Neural cell (in vitro differentiated cells): ENCODE results near the gene GGT6. TPM values are rescaled to one million over a fixed set of nuclear protein-coding genes. Genes with fewer than 3 reads are reported as not detected.

ENCODE experiments used
- H2AFZ ChIP-seq: fragments of 200-600, 300-800 bp; sonication (generic), shearing (Covaris generic); 2 replicates; pipeline ENCODE4 v1.6.0; 2014; ENCODE audit warnings: low read depth, mild to moderate bottlenecking, antibody characterized with exemption, low read length, moderate library complexity
- H3F3A ChIP-seq: fragments of 200-600 bp; shearing (Covaris generic); 2 replicates; pipeline ENCODE4 v1.6.1; 2016; ENCODE audit warnings: mild to moderate bottlenecking, moderate library complexity, mixed read lengths, antibody characterized with exemption, low read length; ENCODE audit not compliant: insufficient read depth, poor library complexity, severe bottlenecking
- H3K27ac ChIP-seq: fragments of 200-600, 300-800 bp; sonication (generic), shearing (Covaris generic); 2 replicates; pipeline ENCODE4 v1.5.1; 2014; ENCODE audit warnings: mild to moderate bottlenecking, low read length, moderate library complexity
- H3K27me3 ChIP-seq: fragments of 300-800, 200-600 bp; sonication (generic), shearing (Covaris generic); 2 replicates; pipeline ENCODE4 v1.6.0; 2014; ENCODE audit warnings: mild to moderate bottlenecking, low read depth, low read length, moderate library complexity; ENCODE audit not compliant: insufficient read depth
- H3K36me3 ChIP-seq: fragments of 300-800, 200-600 bp; sonication (generic), shearing (Covaris generic); 2 replicates; pipeline ENCODE4 v1.5.1; 2014; ENCODE audit warnings: mild to moderate bottlenecking, antibody characterized with exemption, low read length, moderate library complexity; ENCODE audit not compliant: insufficient read depth
- H3K4me2 ChIP-seq: fragments of 300-800, 200-600 bp; sonication (generic), shearing (Covaris generic); 2 replicates; pipeline ENCODE4 v1.6.0; 2014; ENCODE audit warnings: mild to moderate bottlenecking, low read length
- H3K4me3 ChIP-seq: fragments of 300-800, 200-600 bp; sonication (generic), shearing (Covaris generic); 2 replicates; pipeline ENCODE4 v1.5.1; 2014; ENCODE audit warnings: mild to moderate bottlenecking, low read length, moderate library complexity
- H3K79me2 ChIP-seq: fragments of 200-600 bp; shearing (Covaris generic); replicated peaks from 2 replicates; pipeline ENCODE4 v1.6.0; 2014; ENCODE audit warnings: mild to moderate bottlenecking, low read length, moderate library complexity; ENCODE audit not compliant: insufficient read depth
- H3K9ac ChIP-seq: fragments of 300-800, 200-600 bp; sonication (generic), shearing (Covaris generic); 2 replicates; pipeline ENCODE4 v1.6.1; 2016; ENCODE audit warnings: mild to moderate bottlenecking, low read length, mixed read lengths
- H3K9me2 ChIP-seq: fragments of 200-600 bp; shearing (Covaris generic); 2 replicates; pipeline ENCODE4 v1.6.1; 2016; ENCODE audit warnings: mild to moderate bottlenecking, low read length, mixed read lengths; ENCODE audit not compliant: insufficient read depth
- H3K9me3 ChIP-seq: fragments of 200-600, 300-800 bp; sonication (generic), shearing (Covaris generic); 2 replicates; pipeline ENCODE4 v1.6.1; 2016; ENCODE audit warnings: mild to moderate bottlenecking, mixed run types, low read length, moderate library complexity, mixed read lengths
- H4K20me1 ChIP-seq: fragments of 200-600 bp; shearing (Covaris generic); 2 replicates; pipeline ENCODE4 v1.6.1; 2016; ENCODE audit warnings: mild to moderate bottlenecking, mixed run types; ENCODE audit not compliant: insufficient read depth
- EP300 ChIP-seq: fragments of 450-650 bp; conservative IDR thresholded peaks from 2 replicates; pipeline ENCODE4 v1.6.1; 2014; ENCODE audit warnings: antibody characterized with exemption, mild to moderate bottlenecking, moderate library complexity; ENCODE audit not compliant: poor library complexity, severe bottlenecking
- EZH2 ChIP-seq: fragments of 200-600, 300-800 bp; shearing (Covaris generic), sonication (generic); IDR thresholded peaks from 2 replicates; pipeline ENCODE4 v1.6.1; 2014; ENCODE audit warnings: antibody characterized with exemption, low read length, borderline replicate concordance, mild to moderate bottlenecking; ENCODE audit not compliant: insufficient read depth, poor library complexity, severe bottlenecking
- MXI1 ChIP-seq: fragments of 450-650 bp; conservative IDR thresholded peaks from 2 replicates; pipeline ENCODE4 v1.6.1; 2014; ENCODE audit warnings: antibody characterized with exemption, mild to moderate bottlenecking; ENCODE audit not compliant: poor library complexity, severe bottlenecking
- POLR2AphosphoS5 ChIP-seq: IDR thresholded peaks from 2 replicates; pipeline ENCODE4 v1.6.1; 2012
- RAD21 ChIP-seq: fragments of 450-650 bp; conservative IDR thresholded peaks from 2 replicates; pipeline ENCODE4 v1.6.1; 2014; ENCODE audit warnings: antibody characterized with exemption, mild to moderate bottlenecking, moderate library complexity
- SMC3 ChIP-seq: fragments of 450-650 bp; conservative IDR thresholded peaks from 2 replicates; pipeline ENCODE4 v1.6.1; 2014; ENCODE audit warnings: antibody characterized with exemption, mild to moderate bottlenecking, moderate library complexity; ENCODE audit not compliant: poor library complexity
- TAF1 ChIP-seq: IDR thresholded peaks from 2 replicates; pipeline ENCODE4 v1.6.1; 2012; ENCODE audit warnings: low read depth
- polyA plus RNA-seq: library from polyadenylated mRNA; depleted of rRNA; stranded (reverse); fragments of >200 nt; gene quantifications from 2 replicates; pipeline ENCODE4 v1.2.3, GENCODE V29; 2014
- TF ChIP-seq, protein P1 (sequence below): IDR thresholded peaks from 2 replicates; pipeline ENCODE4 v1.6.1; 2012; ENCODE audit warnings: borderline replicate concordance
- TF ChIP-seq, protein P2 (sequence below): fragments of 450-650 bp; IDR thresholded peaks from 2 replicates; pipeline ENCODE4 v1.5.1; 2014; ENCODE audit warnings: antibody characterized with exemption, mild to moderate bottlenecking, moderate library complexity; ENCODE audit not compliant: poor library complexity, severe bottlenecking

Gene GGT6
- polyA plus RNA-seq, 1 donor from 2014 or later, result not detected

DNA sequence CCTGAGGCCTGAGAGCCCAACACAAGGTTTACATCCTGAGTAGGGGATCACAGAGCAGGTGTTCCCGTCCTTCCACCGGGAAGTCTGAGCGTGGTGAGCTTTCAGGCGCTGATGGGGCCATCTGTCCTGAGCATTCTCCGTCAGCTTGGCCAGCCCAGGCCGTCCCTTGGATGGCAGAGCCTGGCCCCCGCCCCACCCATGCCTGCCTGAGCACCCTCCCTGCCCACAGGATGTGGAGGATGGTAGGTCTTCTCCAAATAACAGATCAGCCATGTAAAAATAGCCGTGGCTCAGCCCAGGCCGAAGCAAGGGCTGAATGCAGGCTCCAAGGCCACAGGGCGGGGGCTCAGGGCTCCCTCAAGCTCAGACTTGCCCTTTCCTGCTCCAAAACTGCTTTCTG, 41.5 kb downstream of the GGT6 start:
- no peak overlapping the region for H3K4me3 ChIP-seq
- TF ChIP-seq EZH2, result no peak
- TF ChIP-seq, protein P1, sequence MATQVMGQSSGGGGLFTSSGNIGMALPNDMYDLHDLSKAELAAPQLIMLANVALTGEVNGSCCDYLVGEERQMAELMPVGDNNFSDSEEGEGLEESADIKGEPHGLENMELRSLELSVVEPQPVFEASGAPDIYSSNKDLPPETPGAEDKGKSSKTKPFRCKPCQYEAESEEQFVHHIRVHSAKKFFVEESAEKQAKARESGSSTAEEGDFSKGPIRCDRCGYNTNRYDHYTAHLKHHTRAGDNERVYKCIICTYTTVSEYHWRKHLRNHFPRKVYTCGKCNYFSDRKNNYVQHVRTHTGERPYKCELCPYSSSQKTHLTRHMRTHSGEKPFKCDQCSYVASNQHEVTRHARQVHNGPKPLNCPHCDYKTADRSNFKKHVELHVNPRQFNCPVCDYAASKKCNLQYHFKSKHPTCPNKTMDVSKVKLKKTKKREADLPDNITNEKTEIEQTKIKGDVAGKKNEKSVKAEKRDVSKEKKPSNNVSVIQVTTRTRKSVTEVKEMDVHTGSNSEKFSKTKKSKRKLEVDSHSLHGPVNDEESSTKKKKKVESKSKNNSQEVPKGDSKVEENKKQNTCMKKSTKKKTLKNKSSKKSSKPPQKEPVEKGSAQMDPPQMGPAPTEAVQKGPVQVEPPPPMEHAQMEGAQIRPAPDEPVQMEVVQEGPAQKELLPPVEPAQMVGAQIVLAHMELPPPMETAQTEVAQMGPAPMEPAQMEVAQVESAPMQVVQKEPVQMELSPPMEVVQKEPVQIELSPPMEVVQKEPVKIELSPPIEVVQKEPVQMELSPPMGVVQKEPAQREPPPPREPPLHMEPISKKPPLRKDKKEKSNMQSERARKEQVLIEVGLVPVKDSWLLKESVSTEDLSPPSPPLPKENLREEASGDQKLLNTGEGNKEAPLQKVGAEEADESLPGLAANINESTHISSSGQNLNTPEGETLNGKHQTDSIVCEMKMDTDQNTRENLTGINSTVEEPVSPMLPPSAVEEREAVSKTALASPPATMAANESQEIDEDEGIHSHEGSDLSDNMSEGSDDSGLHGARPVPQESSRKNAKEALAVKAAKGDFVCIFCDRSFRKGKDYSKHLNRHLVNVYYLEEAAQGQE, result no peak
- no peak for TF ChIP-seq SMC3
- TF ChIP-seq MXI1, result no peak
- TF ChIP-seq, protein P2, sequence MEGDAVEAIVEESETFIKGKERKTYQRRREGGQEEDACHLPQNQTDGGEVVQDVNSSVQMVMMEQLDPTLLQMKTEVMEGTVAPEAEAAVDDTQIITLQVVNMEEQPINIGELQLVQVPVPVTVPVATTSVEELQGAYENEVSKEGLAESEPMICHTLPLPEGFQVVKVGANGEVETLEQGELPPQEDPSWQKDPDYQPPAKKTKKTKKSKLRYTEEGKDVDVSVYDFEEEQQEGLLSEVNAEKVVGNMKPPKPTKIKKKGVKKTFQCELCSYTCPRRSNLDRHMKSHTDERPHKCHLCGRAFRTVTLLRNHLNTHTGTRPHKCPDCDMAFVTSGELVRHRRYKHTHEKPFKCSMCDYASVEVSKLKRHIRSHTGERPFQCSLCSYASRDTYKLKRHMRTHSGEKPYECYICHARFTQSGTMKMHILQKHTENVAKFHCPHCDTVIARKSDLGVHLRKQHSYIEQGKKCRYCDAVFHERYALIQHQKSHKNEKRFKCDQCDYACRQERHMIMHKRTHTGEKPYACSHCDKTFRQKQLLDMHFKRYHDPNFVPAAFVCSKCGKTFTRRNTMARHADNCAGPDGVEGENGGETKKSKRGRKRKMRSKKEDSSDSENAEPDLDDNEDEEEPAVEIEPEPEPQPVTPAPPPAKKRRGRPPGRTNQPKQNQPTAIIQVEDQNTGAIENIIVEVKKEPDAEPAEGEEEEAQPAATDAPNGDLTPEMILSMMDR, result no peak
- no peak for TF ChIP-seq POLR2AphosphoS5
- no peak for TF ChIP-seq RAD21
- TF ChIP-seq EP300, result no peak
- no peak for TF ChIP-seq TAF1
- H3K9me3 ChIP-seq, result no peaks in the 10 kb centered on the region
- H3K4me2 ChIP-seq, result no peak overlapping the region
- H3K36me3 ChIP-seq, result no peaks in the 10 kb centered on the region
- no peak overlapping the region for H2AFZ ChIP-seq
- no peaks in the 10 kb centered on the region for H4K20me1 ChIP-seq
- no peaks in the 10 kb centered on the region for H3F3A ChIP-seq
- H3K79me2 ChIP-seq, result no peaks in the 10 kb centered on the region
- no peak overlapping the region for H3K27ac ChIP-seq
- H3K27me3 ChIP-seq, result no peaks in the 10 kb centered on the region
- no peaks in the 10 kb centered on the region for H3K9me2 ChIP-seq
- no peak overlapping the region for H3K9ac ChIP-seq

DNA sequence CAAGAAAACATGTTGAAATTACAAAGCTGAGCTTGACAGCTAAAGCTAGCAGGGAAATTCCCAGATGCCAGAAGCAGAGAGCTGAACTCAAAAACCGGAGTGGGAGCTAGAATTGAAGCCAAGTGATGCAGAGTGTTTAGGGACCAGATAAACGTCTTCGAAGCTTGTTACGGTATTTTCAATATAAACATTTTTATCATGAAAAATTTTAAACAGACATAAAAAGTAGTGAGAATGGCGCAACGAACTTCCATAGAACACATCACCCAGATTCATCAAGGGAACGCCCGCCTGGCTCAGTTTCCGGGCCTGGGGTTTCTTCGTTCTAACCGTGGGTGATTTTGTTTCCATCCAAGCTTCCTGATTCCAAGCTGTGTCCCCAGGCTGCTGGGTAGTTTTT, 43.6 kb downstream of the GGT6 start:
- Histone ChIP-seq H3K27me3 (no peaks in the 10 kb centered on the region), H3K4me2 (no peak overlapping the region), H3K27ac (no peak overlapping the region), H3K9me3 (no peaks in the 10 kb centered on the region), H3K79me2 (no peaks in the 10 kb centered on the region), H2AFZ (no peak overlapping the region), H3F3A (no peaks in the 10 kb centered on the region), H3K4me3 (no peak overlapping the region), H4K20me1 (no peaks in the 10 kb centered on the region), H3K36me3 (no peaks in the 10 kb centered on the region), H3K9me2 (no peaks in the 10 kb centered on the region), H3K9ac (no peak overlapping the region)
- TF ChIP-seq, protein P1, result no peak
- TF ChIP-seq, protein P2, result no peak
- TF ChIP-seq TAF1, result no peak
- TF ChIP-seq SMC3, result no peak
- no peak for TF ChIP-seq EZH2
- no peak for TF ChIP-seq RAD21
- no peak for TF ChIP-seq POLR2AphosphoS5
- no peak for TF ChIP-seq EP300
- no peak for TF ChIP-seq MXI1
